GM19324 (cell line): ENCODE data around the gene VAX1.
"Not testable (repeated sequence)": the region's sequence is repeated elsewhere in the genome, so short reads cannot be mapped to it uniquely, and the experiment has no call there.

Experiments
- ATAC-seq: cut with Tn5 transposase; IDR thresholded peaks from one replicate; pipeline ENCODE4 v1.9.1; 2021; ENCODE audit warnings: mild to moderate bottlenecking, moderate library complexity; ENCODE audit not compliant: unreplicated experiment, low FRiP score

Gene VAX1

DNA sequence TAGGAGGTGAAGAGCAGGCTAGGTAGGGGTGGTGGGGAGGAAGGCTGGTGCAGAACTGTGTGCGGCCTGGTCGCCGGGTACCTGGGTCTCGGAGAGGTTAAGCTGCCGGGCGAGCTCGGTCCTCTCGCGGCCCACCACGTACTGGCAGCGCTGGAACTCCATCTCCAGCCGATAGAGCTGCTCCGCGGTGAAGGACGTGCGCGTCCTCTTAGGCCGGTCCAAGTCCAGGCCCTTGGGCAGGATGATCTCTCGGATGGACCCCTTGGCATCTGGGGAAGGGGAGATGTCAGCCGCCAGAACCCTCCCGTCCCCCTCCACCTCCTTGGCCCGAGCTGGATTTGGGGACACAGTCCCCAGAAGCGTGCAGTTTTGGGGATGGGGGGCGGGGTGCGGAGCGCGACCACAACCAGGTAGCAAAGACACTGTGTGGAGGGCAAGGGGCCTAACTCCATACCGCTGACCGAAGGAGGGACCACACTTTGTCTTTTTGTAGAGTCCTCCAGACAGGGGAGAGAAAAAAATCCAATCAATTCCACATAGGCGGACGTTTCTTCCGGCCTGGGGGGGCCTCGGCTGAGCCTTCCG is 1.6 kb downstream of the VAX1 start:
- ATAC-seq: no peak

GRCh38 chr10:117135480-117136140 is 2.5 kb downstream of the VAX1 start:
- no peak for ATAC-seq

GRCh38 chr10:117135026-117135372 is 3.1 kb downstream of the VAX1 start:
- ATAC-seq: no peak

DNA sequence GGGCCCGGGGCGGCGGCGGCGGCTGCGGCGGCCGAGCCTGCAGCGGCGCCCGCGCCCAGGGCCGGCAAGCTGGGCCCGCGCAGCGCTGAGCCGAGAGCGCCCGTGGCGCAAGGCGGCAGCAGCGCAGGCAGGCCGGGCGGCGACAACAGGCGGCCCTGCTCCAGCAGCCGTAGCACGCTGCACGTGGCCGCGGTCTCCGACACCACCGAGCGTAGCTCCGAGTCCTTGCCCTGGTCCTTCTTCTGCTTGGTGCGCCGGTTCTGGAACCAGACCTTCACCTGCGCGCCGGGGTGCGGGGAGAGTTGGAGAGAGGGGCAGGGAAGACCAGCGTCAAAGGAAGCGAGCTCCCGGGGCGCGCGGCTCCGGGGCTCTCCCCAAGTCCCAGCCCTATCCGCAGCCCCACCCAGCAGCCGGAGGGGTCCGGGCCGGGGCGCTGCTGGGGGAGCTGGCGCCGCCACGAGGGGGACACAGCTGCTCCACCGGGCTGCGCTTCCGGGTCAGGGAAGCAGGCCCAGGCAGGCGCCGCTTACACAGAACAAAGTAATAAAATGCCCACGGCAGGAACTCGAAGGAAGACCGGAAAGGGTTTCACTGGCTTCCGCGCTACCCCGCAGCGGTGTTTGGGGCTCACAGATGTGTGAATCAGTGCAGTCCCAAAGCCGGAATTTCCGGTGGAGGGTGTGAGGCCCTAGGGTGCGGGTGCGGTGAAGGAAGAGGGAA is 3.6 kb downstream of the VAX1 start:
- ATAC-seq: no peak

- no peak for ATAC-seq
These were observed 4.1 kb downstream of the VAX1 start for GRCh38 chr10:117134056-117134305.

DNA sequence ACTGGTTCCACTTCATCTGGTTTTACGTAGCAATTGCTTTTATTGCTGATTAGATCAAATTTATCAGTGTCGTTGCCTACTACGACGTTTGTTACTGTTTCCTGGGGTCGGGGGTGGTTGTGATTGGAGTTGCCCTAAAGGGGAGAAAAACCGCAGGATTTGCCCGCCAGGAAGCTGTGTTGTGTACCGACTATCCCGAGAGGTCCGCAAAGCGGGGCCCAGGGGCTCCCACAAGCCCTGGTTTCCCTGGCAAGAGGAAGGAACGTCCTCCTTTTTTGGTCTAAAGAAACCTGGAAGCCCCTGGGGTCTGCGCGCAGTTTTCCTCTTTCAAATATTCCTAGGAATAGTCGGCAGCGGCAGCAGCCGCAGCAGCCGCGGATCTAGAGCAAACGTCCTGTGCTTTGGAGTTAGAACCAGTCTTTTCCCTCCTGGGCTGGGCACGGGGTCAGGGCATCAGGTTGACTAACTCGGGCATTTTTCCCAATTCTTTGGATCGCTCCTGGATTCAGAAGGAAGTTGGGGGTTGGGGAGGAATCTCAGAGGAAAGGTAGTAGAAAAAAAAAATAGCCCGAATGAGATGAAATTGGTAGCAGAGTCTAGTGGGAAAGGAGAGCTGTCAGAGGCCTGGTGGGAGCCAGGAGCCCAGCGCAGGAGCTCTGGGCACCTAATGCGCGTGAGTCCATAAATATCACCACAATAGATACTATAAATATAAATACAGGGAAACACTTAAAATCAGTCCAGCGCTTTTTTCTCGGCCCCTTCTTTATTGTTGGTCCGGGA is 4.6 kb downstream of the VAX1 start:
- no peak for ATAC-seq

DNA sequence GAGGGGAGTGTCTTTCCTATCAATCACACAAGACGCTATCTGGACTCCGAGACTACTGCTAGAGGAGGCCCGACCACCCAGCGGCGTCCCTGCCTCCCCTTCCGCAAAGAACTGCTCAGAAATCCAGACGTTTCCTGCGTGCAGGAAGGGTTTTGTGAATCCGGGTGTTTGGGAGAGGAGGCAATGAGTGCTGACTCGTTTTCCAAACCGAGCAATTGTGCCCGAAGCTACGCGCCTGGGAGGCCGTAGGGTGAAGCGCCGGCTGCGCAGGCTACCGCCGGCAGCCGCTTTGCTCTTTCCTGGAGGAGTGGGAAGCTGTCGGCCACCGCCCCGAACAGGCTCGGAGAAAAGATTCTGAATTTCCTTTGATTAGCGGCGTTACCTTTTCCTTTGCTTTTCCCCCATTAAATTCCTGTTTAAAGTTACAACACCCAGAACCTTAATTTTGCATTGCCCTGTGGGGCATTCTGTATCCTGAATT is 5.3 kb downstream of the VAX1 start:
- ATAC-seq: no peak

DNA sequence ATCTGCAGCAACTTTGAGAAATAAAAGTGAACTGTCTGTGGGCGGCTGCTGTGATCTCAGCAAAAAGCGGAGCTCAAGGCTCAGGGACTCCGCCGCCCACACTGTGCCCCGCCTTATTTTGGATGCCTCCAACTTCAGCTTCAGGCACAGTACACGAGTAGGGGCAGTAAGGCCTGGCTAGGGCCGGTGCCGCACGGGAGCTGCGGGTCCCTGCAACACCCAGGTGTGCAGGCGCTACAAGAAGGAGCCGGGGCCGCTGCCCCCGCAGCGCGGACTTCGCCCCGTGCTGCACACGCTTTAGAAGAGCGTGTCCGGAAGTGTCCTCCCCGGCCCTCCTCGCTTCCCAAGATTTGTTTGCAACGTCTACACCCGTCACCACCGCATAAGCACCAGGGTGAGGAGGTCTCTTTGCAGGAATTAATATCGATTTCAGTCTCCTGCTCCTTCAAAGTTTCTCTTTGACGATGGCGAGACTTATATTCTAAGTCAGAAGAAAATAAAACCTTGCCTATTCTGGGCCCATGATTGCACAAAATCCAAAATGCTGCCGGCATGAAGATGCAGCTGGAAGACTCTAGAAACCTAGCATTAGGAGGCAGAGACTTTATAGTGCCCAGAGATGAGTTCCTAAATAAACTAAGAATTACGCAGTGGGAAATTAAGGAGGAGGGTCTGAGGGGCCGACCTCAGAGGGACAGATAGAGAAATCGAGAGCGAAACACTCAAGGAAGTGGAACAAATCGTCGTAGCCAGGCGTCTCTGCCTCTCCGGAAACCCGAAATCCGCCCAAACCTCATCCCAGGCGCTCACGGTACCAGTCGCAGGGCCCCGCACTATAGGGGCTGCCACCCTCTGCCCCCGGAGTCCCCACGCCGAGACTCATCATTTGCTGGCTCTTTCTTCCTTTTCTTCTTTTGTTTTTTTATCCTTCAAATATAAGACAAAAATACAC is 6.4 kb downstream of the VAX1 start:
- ATAC-seq: no peak

- ATAC-seq: no peak
These were observed 7.2 kb downstream of the VAX1 start for GRCh38 chr10:117130862-117131375.

DNA sequence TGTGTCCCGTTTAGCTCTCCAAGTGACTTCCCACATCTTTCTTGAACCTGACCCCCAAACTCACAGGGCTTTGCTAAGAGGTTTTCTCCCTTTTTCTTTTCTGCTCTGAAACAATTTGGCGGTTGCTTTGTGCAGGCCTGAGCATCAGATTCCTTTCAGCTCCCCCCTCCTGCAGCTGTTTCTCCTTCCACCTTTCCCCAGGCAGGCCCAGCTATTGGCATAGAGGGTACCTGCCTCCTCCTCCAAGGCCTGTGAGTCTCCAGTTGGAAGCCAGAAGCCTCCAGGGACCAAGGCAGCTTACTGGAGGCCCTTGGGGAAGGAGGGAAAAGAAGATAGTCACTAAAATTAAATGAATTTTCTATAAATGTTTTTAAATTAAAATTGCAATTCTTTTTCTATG is 7.7 kb downstream of the VAX1 start:
- no peak for ATAC-seq

GRCh38 chr10:117126645-117127044 is 11.4 kb downstream of the VAX1 start:
- ATAC-seq: not testable (repeated sequence)

- ATAC-seq: no peak
These were observed 12.0 kb downstream of the VAX1 start for GRCh38 chr10:117126034-117126433.

DNA sequence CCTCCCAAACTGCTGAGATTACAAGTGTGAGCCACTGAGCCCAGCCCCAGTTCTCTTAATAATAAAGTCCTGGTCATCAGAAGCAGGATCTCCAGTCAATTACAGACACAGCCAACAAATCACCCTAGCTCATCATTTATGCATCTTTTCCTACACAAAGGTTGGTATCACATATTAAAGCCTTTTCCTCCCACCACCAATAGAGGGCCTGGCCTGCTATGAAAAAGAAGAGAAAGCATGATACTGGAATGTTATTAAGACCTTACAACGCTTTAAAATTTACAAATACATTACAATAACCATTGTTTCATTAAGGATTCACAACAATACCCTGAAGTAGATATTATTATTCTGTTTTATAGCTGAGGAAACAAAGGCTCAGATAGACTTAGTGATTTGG is 25.9 kb downstream of the VAX1 start:
- ATAC-seq: no peak

GRCh38 chr10:117107238-117107637 is 30.8 kb downstream of the VAX1 start:
- no peak for ATAC-seq

DNA sequence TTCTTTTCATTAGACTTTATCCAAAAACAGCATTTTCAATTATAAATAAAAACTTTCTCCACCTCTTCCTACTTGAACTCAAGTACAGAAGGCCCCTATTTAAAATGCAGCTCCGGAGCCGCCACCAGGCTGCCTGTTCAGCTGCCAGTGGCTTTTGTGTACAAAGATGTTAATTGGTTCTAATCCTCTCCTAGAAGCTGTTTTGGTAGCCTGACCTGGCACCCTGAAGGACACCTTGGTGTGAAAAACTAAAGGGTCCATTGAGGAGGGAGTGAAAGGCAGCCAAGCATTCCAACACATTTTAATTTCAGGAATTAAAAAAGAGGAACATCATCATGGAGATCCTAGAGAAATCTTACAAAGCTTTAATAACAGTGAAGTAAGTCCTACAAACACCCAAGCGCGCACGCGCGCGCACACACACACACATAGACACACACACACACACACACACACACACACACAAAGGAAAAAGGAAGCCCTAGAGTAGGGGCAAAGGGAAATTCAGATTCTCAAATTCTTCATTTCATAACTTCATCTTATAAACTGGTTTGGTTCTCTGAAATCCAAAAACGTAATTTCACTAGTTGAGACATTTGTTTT is 41.4 kb downstream of the VAX1 start:
- ATAC-seq: no peak

- no peak for ATAC-seq
These were observed 43.2 kb downstream of the VAX1 start for GRCh38 chr10:117094856-117095255.

DNA sequence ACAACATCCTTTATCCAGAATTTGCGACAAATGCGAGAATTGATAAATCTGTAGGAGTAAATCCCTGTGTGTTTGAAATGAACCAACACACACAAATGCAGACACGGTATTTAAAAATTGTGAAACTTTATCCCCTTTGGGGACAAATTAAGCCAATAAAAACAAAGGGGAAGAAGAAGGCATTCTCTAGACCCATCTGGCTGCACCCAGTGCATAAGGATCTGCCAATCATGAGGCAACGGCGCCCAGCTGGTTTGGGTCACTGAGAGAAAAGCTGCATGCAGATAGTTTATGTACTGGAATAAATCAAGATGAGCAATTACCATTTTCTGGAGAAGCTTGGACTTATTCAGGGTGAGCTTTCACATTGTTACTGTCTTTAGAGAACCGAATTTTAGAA is 45.7 kb downstream of the VAX1 start:
- no peak for ATAC-seq

GRCh38 chr10:117090834-117091233 is 47.2 kb downstream of the VAX1 start:
- no peak for ATAC-seq

DNA sequence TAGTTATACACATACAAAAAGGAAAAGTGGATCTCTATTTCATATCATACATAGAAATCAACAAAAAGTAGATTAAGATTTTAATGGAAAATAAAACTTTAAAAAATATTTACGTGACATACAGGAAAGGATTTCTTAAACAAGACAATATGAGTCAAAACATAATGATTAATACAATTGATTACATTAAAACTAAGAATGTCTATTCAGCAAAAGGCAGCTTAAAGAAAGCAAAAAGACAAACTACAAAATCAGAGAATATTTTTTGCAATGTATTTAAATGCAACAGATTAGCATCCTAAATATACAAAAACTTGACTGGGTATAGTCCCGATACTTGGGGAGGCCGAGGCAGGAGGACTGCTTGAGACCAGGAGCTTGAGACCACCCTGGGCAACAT is 50.5 kb downstream of the VAX1 start:
- ATAC-seq: no peak

DNA sequence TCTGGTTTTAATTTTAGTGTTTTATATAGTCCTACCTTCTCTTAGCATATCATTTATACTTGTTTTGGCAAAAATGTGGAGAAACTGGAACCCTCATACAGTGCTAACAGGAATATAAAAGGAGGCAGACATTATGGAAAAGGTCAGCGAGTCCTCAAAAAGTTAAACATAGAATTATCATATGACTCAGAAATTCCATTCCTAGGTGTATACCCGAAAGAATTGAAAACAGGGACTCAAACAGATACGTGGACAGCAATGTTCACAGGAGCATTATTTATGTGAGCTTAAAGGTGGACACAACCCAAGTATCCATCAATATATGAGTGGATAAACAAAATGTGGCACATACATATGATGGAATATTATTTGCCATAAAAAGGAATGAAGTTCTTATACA is 51.5 kb downstream of the VAX1 start:
- ATAC-seq: no peak
